A673 (cell line): Measurements from ENCODE around the gene TPO. TPM values are rescaled to one million over a fixed set of nuclear protein-coding genes. Genes with fewer than 3 reads are reported as not detected.

Source experiments
- BruUV-seq: library from RNA; stranded (reverse); fragments of 400-500 nt; replicated peaks from 2 replicates; lab custom pipeline; 2021; lab: Mats Ljungman, UMichigan
- CTCF ChIA-PET: fragments of 300-600 bp; sonication (Branson Sonifier 250); formaldehyde crosslinking; loops from one replicate; lab custom pipeline; 2022; ENCODE audit warnings: antibody characterized with exemption; lab: Charles Lee
- POLR2A ChIA-PET: fragments of 300-600 bp; sonication (Branson Sonifier 250); formaldehyde crosslinking; loops from one replicate; lab custom pipeline; 2022; ENCODE audit warnings: antibody characterized with exemption; ENCODE audit not compliant: low non-redundant PET; lab: Charles Lee
- DNase-seq: peaks from one replicate; pipeline ENCODE4 v3.0.0-alpha.2; 2015; ENCODE audit warnings: low spot score
- H3K27ac ChIP-seq: fragments of 200-600 bp; sonication (generic); 2 replicates; pipeline ENCODE4 v1.5.1; 2016; ENCODE audit warnings: mixed run types, low read depth, mild to moderate bottlenecking, mixed read lengths, antibody characterized with exemption, low read length; ENCODE audit not compliant: poor library complexity, severe bottlenecking
- H3K27me3 ChIP-seq: fragments of 200-600 bp; sonication (generic); replicated peaks from 2 replicates; pipeline ENCODE4 v1.6.1; 2017; ENCODE audit warnings: mixed run types, low read depth, mild to moderate bottlenecking, mixed read lengths, antibody characterized with exemption, low read length; ENCODE audit not compliant: insufficient read depth, poor library complexity
- H3K36me3 ChIP-seq: fragments of 200-600 bp; sonication (generic); 2 replicates; pipeline ENCODE4 v1.6.1; 2016; ENCODE audit warnings: mixed run types, mild to moderate bottlenecking, mixed read lengths, antibody characterized with exemption, low read length; ENCODE audit not compliant: insufficient read depth, poor library complexity, severe bottlenecking
- H3K4me1 ChIP-seq: fragments of 200-600 bp; sonication (generic); 2 replicates; pipeline ENCODE4 v1.6.1; 2017; ENCODE audit warnings: mixed run types, mild to moderate bottlenecking, mixed read lengths, antibody characterized with exemption, low read length; ENCODE audit not compliant: insufficient read depth, poor library complexity, severe bottlenecking
- H3K4me3 ChIP-seq: fragments of 200-600 bp; sonication (generic); 2 replicates; pipeline ENCODE4 v1.5.1; 2016; ENCODE audit warnings: low read depth, mixed run types, mild to moderate bottlenecking, mixed read lengths, low read length; ENCODE audit not compliant: poor library complexity, severe bottlenecking
- H3K9me3 ChIP-seq: fragments of 200-600 bp; sonication (generic); 2 replicates; pipeline ENCODE4 v1.6.1; 2016; ENCODE audit warnings: mixed run types, low read depth, mild to moderate bottlenecking, mixed read lengths, antibody characterized with exemption, low read length; ENCODE audit not compliant: poor library complexity, severe bottlenecking
- EZH2 ChIP-seq: fragments of 200-600 bp; sonication (generic); IDR thresholded peaks from 2 replicates; pipeline ENCODE4 v1.6.1; 2017; ENCODE audit warnings: borderline replicate concordance, low read depth, mild to moderate bottlenecking, mixed read lengths, antibody characterized with exemption, low read length; ENCODE audit not compliant: poor library complexity, severe bottlenecking
- intact Hi-C: fragments of 100-400 bp; cut with micrococcal nuclease; formaldehyde crosslinking; loops from one replicate; pipeline ENCODE4 v1.10.0; 2022; ENCODE audit not compliant: unreplicated experiment
- total RNA-seq: library from RNA; stranded (reverse); gene quantifications from 2 replicates; pipeline ENCODE4 v1.2.3, GENCODE V29; 2021
- TF ChIP-seq, protein P1 (sequence below): fragments of 300-800, 200-600 bp; sonication (generic); conservative IDR thresholded peaks from 2 replicates; pipeline ENCODE4 v1.5.1; 2017; ENCODE audit warnings: low read depth, mild to moderate bottlenecking, antibody characterized with exemption, low read length, moderate library complexity, mixed read lengths

TPO gene
- total RNA-seq, 1 experiment from 2014 or later = not detected

DNA sequence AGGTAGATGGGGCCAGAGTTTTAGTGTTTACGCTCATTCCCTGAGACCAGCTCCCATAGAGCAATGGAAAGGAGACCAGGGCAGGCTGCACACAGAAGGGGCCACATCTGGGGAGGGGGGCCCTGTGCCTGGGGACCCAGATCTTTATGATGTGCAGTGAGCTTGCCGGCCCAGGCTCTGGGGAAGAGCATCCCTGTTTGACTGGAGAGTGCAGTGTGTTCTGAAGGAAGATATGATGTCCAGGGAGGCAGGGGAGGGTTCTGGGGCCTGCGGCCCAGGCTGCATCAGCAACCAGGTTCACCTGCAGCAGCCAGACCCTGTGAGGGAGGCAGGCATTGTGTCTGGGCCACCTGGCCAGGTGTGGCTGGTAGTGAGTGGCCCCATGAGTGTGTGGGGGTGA is 13.8 kb downstream of the TPO start:
- no peaks in the 10 kb centered on the region for H3K36me3 ChIP-seq
- no peaks in the 10 kb centered on the region for H3K9me3 ChIP-seq
- H3K27me3 ChIP-seq = no peaks in the 10 kb centered on the region
- no peak overlapping the region for H3K4me3 ChIP-seq
- intact Hi-C loops = no loop called here
- ChIA-PET CTCF (no interaction called here), POLR2A (no interaction called here)
- TF ChIP-seq, protein P1, sequence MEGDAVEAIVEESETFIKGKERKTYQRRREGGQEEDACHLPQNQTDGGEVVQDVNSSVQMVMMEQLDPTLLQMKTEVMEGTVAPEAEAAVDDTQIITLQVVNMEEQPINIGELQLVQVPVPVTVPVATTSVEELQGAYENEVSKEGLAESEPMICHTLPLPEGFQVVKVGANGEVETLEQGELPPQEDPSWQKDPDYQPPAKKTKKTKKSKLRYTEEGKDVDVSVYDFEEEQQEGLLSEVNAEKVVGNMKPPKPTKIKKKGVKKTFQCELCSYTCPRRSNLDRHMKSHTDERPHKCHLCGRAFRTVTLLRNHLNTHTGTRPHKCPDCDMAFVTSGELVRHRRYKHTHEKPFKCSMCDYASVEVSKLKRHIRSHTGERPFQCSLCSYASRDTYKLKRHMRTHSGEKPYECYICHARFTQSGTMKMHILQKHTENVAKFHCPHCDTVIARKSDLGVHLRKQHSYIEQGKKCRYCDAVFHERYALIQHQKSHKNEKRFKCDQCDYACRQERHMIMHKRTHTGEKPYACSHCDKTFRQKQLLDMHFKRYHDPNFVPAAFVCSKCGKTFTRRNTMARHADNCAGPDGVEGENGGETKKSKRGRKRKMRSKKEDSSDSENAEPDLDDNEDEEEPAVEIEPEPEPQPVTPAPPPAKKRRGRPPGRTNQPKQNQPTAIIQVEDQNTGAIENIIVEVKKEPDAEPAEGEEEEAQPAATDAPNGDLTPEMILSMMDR = no peak
- TF ChIP-seq EZH2 = no peak
- no peak for DNase-seq
- H3K4me1 ChIP-seq = no peaks in the 10 kb centered on the region
- no peak overlapping the region for H3K27ac ChIP-seq
- BruUV-seq = no TSS peak

DNA sequence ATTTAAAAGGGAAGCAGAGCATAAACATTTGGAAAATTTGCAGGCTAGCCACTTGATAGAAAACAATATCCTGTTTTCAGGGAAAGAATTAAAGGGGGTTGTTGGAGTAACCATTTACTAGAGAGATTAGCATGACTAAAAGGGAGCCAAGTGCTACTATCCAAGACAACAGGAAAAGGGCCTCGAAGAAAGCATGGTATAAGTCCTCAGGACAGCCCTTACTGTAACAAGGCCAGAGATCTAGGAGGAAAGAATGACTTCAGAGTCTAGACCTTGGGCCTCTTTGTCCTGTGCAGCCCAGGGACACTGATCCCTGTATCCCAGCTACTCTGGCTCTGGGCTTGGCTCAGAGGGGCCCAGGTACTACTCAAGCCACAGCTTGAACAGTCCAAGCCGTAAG is 16.6 kb downstream of the TPO start:
- H3K9me3 ChIP-seq = no peaks in the 10 kb centered on the region
- H3K4me1 ChIP-seq = no peaks in the 10 kb centered on the region
- TF ChIP-seq, protein P1 = no peak
- TF ChIP-seq EZH2 = no peak
- DNase-seq = no peak
- no peaks in the 10 kb centered on the region for H3K36me3 ChIP-seq
- H3K27ac ChIP-seq = no peak overlapping the region
- no TSS peak for BruUV-seq
- intact Hi-C loops = no loop called here
- ChIA-PET POLR2A (no interaction called here), CTCF (no interaction called here)
- no peak overlapping the region for H3K4me3 ChIP-seq
- H3K27me3 ChIP-seq = no peaks in the 10 kb centered on the region

DNA sequence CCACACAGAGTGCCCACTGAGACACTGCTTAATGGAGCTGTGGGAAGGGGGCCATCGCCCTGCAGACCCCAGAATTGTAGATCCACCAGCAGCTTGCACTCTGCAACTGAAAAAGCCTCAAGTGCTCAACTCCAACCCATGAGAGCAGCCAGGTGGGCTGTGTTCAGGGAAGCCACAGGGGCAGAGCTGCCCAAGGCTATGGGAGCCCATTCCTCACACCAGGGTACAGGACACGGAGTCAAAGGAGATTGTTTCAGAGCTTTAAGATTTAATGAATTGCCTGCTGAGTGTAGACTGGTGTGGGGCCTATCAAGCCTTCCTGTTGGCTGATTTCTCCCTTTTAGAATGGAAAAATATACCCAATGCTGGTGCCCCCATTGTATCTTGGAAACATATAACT is 17.2 kb downstream of the TPO start:
- no peak overlapping the region for H3K4me3 ChIP-seq
- H3K9me3 ChIP-seq = no peaks in the 10 kb centered on the region
- no peak overlapping the region for H3K27ac ChIP-seq
- POLR2A ChIA-PET = no interaction called here
- CTCF ChIA-PET = no interaction called here
- H3K36me3 ChIP-seq = no peaks in the 10 kb centered on the region
- no TSS peak for BruUV-seq
- intact Hi-C loops = no loop called here
- H3K4me1 ChIP-seq = no peaks in the 10 kb centered on the region
- TF ChIP-seq EZH2 = no peak
- TF ChIP-seq, protein P1 = no peak
- DNase-seq = no peak
- H3K27me3 ChIP-seq = no peaks in the 10 kb centered on the region
